ENCODE results near the gene NXF2B. TPM values are rescaled to one million over a fixed set of nuclear protein-coding genes. Genes with fewer than 3 reads are reported as not detected.

Gene NXF2B
- total and polyA plus RNA-seq, 2 experiments from 2014 or later: 0.14 to 0.74 TPM

DNA sequence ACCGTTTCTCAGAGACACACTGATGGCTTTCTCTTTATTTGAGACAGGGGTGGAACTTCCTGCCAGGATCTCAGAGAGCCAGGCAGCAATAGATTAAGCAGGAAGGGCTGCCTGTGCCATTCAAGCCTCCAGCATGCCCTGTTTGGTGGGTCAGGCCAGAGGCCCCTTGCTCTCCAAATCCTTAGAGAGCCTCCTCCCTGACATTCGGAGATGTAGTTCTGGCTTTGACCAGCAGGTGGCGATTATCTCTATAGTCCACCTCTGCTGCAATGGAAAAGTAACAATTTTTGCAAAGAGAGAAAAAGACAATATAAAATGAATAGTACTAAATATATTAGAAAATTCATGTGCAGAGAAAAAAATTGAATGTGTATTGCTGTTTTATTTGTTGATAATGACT lies 93.9 kb downstream of the NXF2B start:
- Mint-ChIP-seq H3K36me3 (ENCODE audit: low read depth) (no peaks in the 10 kb centered on the region), H3K9me3 (peaks cover 3% of the 10 kb centered on the region; the same call in 1 of the 3 replicates), H3K4me3 (no peak overlapping the region), H3K27me3 (ENCODE audit: insufficient read depth, low read depth, poor library complexity) (no peaks in the 10 kb centered on the region), H3K4me1 (no peaks in the 10 kb centered on the region), H3K27ac (no peak overlapping the region)
- no peaks in the 10 kb centered on the region for H3K36me3 ChIP-seq (ENCODE audit: insufficient read depth)
- no peak overlapping the region for H3K4me3 ChIP-seq
- TF ChIP-seq STAT1 (IDR thresholded peaks at IDR 0.05; ENCODE audit: unreplicated experiment) (no peak), ZNF331 (CRISPR knock-in tag; IDR thresholded peaks at IDR 0.05; ENCODE audit: low read depth) (no peak), POLR2AphosphoS5 (IDR thresholded peaks at IDR 0.05; ENCODE audit: low read depth) (no peak), CREB1 (CRISPR knock-in tag; IDR thresholded peaks at IDR 0.05; ENCODE audit: low read depth) (no peak)
- TF ChIP-seq, protein P1, sequence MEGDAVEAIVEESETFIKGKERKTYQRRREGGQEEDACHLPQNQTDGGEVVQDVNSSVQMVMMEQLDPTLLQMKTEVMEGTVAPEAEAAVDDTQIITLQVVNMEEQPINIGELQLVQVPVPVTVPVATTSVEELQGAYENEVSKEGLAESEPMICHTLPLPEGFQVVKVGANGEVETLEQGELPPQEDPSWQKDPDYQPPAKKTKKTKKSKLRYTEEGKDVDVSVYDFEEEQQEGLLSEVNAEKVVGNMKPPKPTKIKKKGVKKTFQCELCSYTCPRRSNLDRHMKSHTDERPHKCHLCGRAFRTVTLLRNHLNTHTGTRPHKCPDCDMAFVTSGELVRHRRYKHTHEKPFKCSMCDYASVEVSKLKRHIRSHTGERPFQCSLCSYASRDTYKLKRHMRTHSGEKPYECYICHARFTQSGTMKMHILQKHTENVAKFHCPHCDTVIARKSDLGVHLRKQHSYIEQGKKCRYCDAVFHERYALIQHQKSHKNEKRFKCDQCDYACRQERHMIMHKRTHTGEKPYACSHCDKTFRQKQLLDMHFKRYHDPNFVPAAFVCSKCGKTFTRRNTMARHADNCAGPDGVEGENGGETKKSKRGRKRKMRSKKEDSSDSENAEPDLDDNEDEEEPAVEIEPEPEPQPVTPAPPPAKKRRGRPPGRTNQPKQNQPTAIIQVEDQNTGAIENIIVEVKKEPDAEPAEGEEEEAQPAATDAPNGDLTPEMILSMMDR (conservative IDR thresholded peaks at IDR 0.05; ENCODE audit: low read depth in 2 of 2): peak; percentile 56 to 57; a peak in 3 of 4 replicates
- no peak overlapping the region for H3K4me2 ChIP-seq
- no peak overlapping the region for H2AFZ ChIP-seq
- H3K79me2 ChIP-seq (replicated peaks; ENCODE audit: insufficient read depth): no peaks in the 10 kb centered on the region
- no peaks in the 10 kb centered on the region for H3K9me2 ChIP-seq (ENCODE audit: insufficient read depth)
- no peaks in the 10 kb centered on the region for H4K20me1 ChIP-seq (replicated peaks; ENCODE audit: insufficient read depth)
- H3F3A ChIP-seq (replicated peaks; ENCODE audit: low read depth): no peaks in the 10 kb centered on the region
- H3K27ac ChIP-seq (ENCODE audit: low read depth): no peak overlapping the region
- ATAC-seq (peak; percentile 79), DNase-seq (ENCODE audit: low spot score) (peak; percentile 75)
- no peaks in the 10 kb centered on the region for H3K4me1 ChIP-seq (ENCODE audit: insufficient read depth)
- H3K27me3 ChIP-seq (ENCODE audit: insufficient read depth): no peaks in the 10 kb centered on the region

DNA sequence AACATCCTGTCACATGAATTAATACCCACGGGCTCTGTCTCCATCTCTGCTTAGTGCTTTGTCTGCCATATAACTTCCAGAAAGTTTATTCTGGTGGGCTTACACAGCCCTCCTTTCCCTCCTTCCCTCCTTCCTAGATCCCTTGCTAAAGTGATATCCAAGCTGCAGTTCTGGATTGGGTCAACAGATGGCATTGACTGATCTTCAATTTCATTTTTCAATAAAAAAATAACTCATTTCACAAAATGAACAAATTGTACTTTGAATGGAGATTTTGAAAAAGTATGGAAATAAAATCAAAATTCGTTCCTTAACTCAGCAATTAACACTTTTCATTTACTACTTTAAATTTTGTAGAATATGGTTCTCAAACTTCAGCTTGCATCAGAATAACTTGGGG lies 97.9 kb downstream of the NXF2B start:
- H3K4me3 Mint-ChIP-seq: no peak overlapping the region
- no peaks in the 10 kb centered on the region for H3K79me2 ChIP-seq (replicated peaks; ENCODE audit: insufficient read depth)
- no peaks in the 10 kb centered on the region for H3K27me3 ChIP-seq (ENCODE audit: insufficient read depth)
- TF ChIP-seq, protein P2, sequence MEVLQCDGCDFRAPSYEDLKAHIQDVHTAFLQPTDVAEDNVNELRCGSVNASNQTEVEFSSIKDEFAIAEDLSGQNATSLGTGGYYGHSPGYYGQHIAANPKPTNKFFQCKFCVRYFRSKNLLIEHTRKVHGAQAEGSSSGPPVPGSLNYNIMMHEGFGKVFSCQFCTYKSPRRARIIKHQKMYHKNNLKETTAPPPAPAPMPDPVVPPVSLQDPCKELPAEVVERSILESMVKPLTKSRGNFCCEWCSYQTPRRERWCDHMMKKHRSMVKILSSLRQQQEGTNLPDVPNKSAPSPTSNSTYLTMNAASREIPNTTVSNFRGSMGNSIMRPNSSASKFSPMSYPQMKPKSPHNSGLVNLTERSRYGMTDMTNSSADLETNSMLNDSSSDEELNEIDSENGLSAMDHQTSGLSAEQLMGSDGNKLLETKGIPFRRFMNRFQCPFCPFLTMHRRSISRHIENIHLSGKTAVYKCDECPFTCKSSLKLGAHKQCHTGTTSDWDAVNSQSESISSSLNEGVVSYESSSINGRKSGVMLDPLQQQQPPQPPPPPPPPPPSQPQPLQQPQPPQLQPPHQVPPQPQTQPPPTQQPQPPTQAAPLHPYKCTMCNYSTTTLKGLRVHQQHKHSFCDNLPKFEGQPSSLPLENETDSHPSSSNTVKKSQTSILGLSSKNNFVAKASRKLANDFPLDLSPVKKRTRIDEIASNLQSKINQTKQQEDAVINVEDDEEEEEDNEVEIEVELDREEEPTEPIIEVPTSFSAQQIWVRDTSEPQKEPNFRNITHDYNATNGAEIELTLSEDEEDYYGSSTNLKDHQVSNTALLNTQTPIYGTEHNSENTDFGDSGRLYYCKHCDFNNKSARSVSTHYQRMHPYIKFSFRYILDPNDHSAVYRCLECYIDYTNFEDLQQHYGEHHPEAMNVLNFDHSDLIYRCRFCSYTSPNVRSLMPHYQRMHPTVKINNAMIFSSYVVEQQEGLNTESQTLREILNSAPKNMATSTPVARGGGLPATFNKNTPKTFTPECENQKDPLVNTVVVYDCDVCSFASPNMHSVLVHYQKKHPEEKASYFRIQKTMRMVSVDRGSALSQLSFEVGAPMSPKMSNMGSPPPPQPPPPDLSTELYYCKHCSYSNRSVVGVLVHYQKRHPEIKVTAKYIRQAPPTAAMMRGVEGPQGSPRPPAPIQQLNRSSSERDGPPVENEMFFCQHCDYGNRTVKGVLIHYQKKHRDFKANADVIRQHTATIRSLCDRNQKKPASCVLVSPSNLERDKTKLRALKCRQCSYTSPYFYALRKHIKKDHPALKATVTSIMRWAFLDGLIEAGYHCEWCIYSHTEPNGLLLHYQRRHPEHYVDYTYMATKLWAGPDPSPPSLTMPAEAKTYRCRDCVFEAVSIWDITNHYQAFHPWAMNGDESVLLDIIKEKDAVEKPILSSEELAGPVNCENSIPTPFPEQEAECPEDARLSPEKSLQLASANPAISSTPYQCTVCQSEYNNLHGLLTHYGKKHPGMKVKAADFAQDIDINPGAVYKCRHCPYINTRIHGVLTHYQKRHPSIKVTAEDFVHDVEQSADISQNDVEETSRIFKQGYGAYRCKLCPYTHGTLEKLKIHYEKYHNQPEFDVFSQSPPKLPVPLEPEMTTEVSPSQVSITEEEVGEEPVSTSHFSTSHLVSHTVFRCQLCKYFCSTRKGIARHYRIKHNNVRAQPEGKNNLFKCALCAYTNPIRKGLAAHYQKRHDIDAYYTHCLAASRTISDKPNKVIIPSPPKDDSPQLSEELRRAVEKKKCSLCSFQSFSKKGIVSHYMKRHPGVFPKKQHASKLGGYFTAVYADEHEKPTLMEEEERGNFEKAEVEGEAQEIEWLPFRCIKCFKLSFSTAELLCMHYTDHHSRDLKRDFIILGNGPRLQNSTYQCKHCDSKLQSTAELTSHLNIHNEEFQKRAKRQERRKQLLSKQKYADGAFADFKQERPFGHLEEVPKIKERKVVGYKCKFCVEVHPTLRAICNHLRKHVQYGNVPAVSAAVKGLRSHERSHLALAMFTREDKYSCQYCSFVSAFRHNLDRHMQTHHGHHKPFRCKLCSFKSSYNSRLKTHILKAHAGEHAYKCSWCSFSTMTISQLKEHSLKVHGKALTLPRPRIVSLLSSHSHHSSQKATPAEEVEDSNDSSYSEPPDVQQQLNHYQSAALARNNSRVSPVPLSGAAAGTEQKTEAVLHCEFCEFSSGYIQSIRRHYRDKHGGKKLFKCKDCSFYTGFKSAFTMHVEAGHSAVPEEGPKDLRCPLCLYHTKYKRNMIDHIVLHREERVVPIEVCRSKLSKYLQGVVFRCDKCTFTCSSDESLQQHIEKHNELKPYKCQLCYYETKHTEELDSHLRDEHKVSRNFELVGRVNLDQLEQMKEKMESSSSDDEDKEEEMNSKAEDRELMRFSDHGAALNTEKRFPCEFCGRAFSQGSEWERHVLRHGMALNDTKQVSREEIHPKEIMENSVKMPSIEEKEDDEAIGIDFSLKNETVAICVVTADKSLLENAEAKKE (CRISPR knock-in tag; IDR thresholded peaks at IDR 0.05): no peak
- TF ChIP-seq, protein P1 (conservative IDR thresholded peaks at IDR 0.05; ENCODE audit: low read depth in 2 of 2): peak; percentile 27 to 33; a peak in 3 of 4 replicates
- peak; percentile 3 for DNase-seq (ENCODE audit: low spot score)
- H3K36me3 Mint-ChIP-seq (ENCODE audit: low read depth): no peaks in the 10 kb centered on the region
- H3K4me1 Mint-ChIP-seq: no peaks in the 10 kb centered on the region
- no peak overlapping the region for H2AFZ ChIP-seq
- no peaks in the 10 kb centered on the region for H3K9me2 ChIP-seq (ENCODE audit: insufficient read depth)
- no peak overlapping the region for H3K4me3 ChIP-seq
- H4K20me1 ChIP-seq (replicated peaks; ENCODE audit: insufficient read depth): no peaks in the 10 kb centered on the region
- H3K4me2 ChIP-seq: no peak overlapping the region
- ATAC-seq: no peak
- no peaks in the 10 kb centered on the region for H3K4me1 ChIP-seq (ENCODE audit: insufficient read depth)
- H3F3A ChIP-seq (replicated peaks; ENCODE audit: low read depth): no peaks in the 10 kb centered on the region
- no peak overlapping the region for H3K27ac ChIP-seq (ENCODE audit: low read depth)
- H3K27ac Mint-ChIP-seq: no peak overlapping the region
- no peaks in the 10 kb centered on the region for H3K9me3 Mint-ChIP-seq
- no peaks in the 10 kb centered on the region for H3K36me3 ChIP-seq (ENCODE audit: insufficient read depth)
- H3K27me3 Mint-ChIP-seq (ENCODE audit: insufficient read depth, low read depth, poor library complexity): no peaks in the 10 kb centered on the region
